Bronchial epithelial cell (primary cell): ENCODE measurements around the gene ZNF586. TPM values are rescaled to one million over a fixed set of nuclear protein-coding genes. Genes with fewer than 3 reads are reported as not detected.
A peak's percentile ranks its signal among the peaks of the same experiment; 100 is the strongest.
"Not testable (repeated sequence)": the region's sequence is repeated elsewhere in the genome, so short reads cannot be mapped to it uniquely, and the experiment has no call there.

Experiments used
- DNase-seq: peaks from one replicate; pipeline ENCODE4 v3.0.0-alpha.2; 2010; ENCODE audit warnings: low read depth
- FAIRE-seq: peaks from 2 replicates; lab custom pipeline; 2011; peaks lifted over from hg19 to GRCh38; lab: Jason Lieb, UNC
- H3K27me3 ChIP-seq: 2 replicates; pipeline ENCODE4 v1.5.1; 2011; ENCODE audit warnings: low read length; ENCODE audit not compliant: control insufficient read depth, insufficient read depth
- H3K36me3 ChIP-seq: 2 replicates; pipeline ENCODE4 v1.5.1; 2011; ENCODE audit warnings: low read length; ENCODE audit not compliant: control insufficient read depth, insufficient read depth
- H3K4me3 ChIP-seq: 2 replicates; pipeline ENCODE4 v1.5.1; 2011; ENCODE audit warnings: mild to moderate bottlenecking, low read depth, low read length, control low read depth
- CTCF ChIP-seq: IDR thresholded peaks from 2 replicates; pipeline ENCODE4 v1.5.1; 2011; ENCODE audit warnings: mild to moderate bottlenecking, moderate library complexity, low read length, control low read depth, inconsistent platforms; ENCODE audit not compliant: insufficient read depth, severe bottlenecking
- total RNA-seq: library from RNA; depleted of rRNA; stranded (reverse); fragments of >200 nt; gene quantifications from 2 replicates; pipeline ENCODE4 v1.2.1, GENCODE V29; 2014

ZNF586 gene
- total RNA-seq, 1 donor from 2014 or later, result 16.1 TPM

- no peak for FAIRE-seq
- H3K4me3 ChIP-seq, result no peak overlapping the region
- DNase-seq, result no peak
Measured at GRCh38 chr19:57818378-57818777, 48.9 kb downstream of the ZNF586 start.

GRCh38 chr19:57819475-57820148 is 50.1 kb downstream of the ZNF586 start:
- Histone ChIP-seq H3K36me3 (no peaks in the 10 kb centered on the region), H3K4me3 (peak overlapping the region; percentile 80), H3K27me3 (no peaks in the 10 kb centered on the region)
- TF ChIP-seq CTCF, result peak; percentile 19
- FAIRE-seq (no peak), DNase-seq (peak; percentile 96)

More at GRCh38 chr19:57818378-57818777, 48.9 kb downstream of the ZNF586 start:
- no peaks in the 10 kb centered on the region for H3K27me3 ChIP-seq
- no peaks in the 10 kb centered on the region for H3K36me3 ChIP-seq
- TF ChIP-seq CTCF, result no peak

- FAIRE-seq (no peak), DNase-seq (no peak)
- Histone ChIP-seq H3K27me3 (no peaks in the 10 kb centered on the region), H3K36me3 (no peaks in the 10 kb centered on the region), H3K4me3 (peak overlapping the region; percentile 80)
- no peak for TF ChIP-seq CTCF
Measured at GRCh38 chr19:57820599-57820998, 51.1 kb downstream of the ZNF586 start.

GRCh38 chr19:57821095-57821494 is 51.6 kb downstream of the ZNF586 start:
- not testable (repeated sequence) for H3K36me3 ChIP-seq

GRCh38 chr19:57821501-57821900 is 52.0 kb downstream of the ZNF586 start:
- not testable (repeated sequence) for H3K4me3 ChIP-seq, H3K36me3 ChIP-seq, H3K27me3 ChIP-seq, FAIRE-seq, DNase-seq

More at GRCh38 chr19:57821095-57821494, 51.6 kb downstream of the ZNF586 start:
- not testable (repeated sequence) for H3K4me3 ChIP-seq, DNase-seq, FAIRE-seq, H3K27me3 ChIP-seq

- not testable (repeated sequence) for H3K4me3 ChIP-seq, H3K27me3 ChIP-seq, DNase-seq, H3K36me3 ChIP-seq, FAIRE-seq
Measured at GRCh38 chr19:57823155-57823554, 53.7 kb downstream of the ZNF586 start.

- H3K36me3 ChIP-seq, H3K27me3 ChIP-seq, FAIRE-seq, H3K4me3 ChIP-seq, DNase-seq: not testable (repeated sequence)
Measured at GRCh38 chr19:57823608-57824007, 54.1 kb downstream of the ZNF586 start.

- H3K4me3 ChIP-seq, result no peak overlapping the region
- no peak for DNase-seq
- H3K27me3 ChIP-seq, result no peaks in the 10 kb centered on the region
- no peaks in the 10 kb centered on the region for H3K36me3 ChIP-seq
- TF ChIP-seq CTCF, result no peak
- no peak for FAIRE-seq
Measured at GRCh38 chr19:57825511-57825910, 56.0 kb downstream of the ZNF586 start.
